Esophagus (tissue), 2 donors: Measurements from ENCODE around the gene PBX1. TPM values are rescaled to one million over a fixed set of nuclear protein-coding genes. Genes with fewer than 3 reads are reported as not detected.

Experiments
- H3K27ac ChIP-seq, 2 donors: one replicate each; pipeline ENCODE4 v1.5.1; 2013; ENCODE audit warnings: low read depth in 2 of 2, mild to moderate bottlenecking in 2 of 2, inconsistent platforms in 1 of 2, low read length in 1 of 2, moderate library complexity in 1 of 2
- H3K27me3 ChIP-seq, 2 donors: one replicate each; pipeline ENCODE4 v1.6.1; 2013; ENCODE audit warnings: low read length in 2 of 2, control low read depth in 1 of 2, mild to moderate bottlenecking in 1 of 2; ENCODE audit not compliant: insufficient read depth in 2 of 2, control insufficient read depth in 1 of 2
- H3K36me3 ChIP-seq, 2 donors: one replicate each; pipeline ENCODE4 v1.6.1; 2013; ENCODE audit warnings: low read length in 1 of 2; ENCODE audit not compliant: control insufficient read depth in 2 of 2, insufficient read depth in 2 of 2
- H3K4me1 ChIP-seq, 2 donors: one replicate each; pipeline ENCODE4 v1.6.1; 2013; ENCODE audit warnings: low read length in 1 of 2; ENCODE audit not compliant: control insufficient read depth in 2 of 2, insufficient read depth in 2 of 2
- H3K4me3 ChIP-seq, 2 donors: one replicate each; pipeline ENCODE4 v1.5.1; 2013; ENCODE audit warnings: low read length in 2 of 2, mild to moderate bottlenecking in 2 of 2, low read depth in 1 of 2, moderate library complexity in 1 of 2
- H3K9me3 ChIP-seq, 2 donors: one replicate each; pipeline ENCODE4 v1.6.1; 2013; ENCODE audit warnings: mild to moderate bottlenecking in 2 of 2, low read depth in 1 of 2, low read length in 1 of 2, moderate library complexity in 1 of 2; ENCODE audit not compliant: control insufficient read depth in 2 of 2, insufficient read depth in 1 of 2
- WGBS, 2 donors: extraction: QIAGEN DNeasy Blood & Tissue Kit; methylation state at CpG; one replicate each; pipeline ENCODE4 v1.1.7; 2013; 5-methylcytosine and 5-hydroxymethylcytosine counted together
- polyA plus RNA-seq, 2 donors: library from polyadenylated mRNA; stranded (reverse); fragments of 200-250 nt; gene quantifications; one replicate each; pipeline ENCODE4 v1.2.3, GENCODE V29; 2013
- donor health status: healthy with polysubstance abuse.
- donor health status: Bipolar disorder and iron deficiency.

Gene PBX1
- polyA plus RNA-seq, 2 donors, result 8.1 to 10.5 TPM

DNA sequence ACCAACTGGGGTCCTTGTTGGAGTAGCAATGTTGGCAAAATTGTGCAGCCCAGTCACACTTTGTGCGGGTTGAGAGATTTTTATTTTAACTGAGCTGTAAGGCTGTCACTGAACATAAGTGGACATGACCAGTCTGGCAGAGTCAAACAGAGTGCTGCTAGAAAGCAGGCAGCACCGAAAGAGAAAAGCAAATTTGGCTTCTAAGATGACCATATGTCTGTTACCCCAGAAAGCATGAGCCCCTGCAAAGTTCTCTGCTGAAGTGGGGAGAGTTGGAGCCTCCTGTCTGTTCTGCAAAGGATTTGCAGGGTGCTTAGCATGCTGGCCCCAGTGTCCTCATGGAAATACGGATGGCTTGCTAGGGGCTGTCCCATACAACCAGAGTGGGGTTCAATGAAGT, 220.4 kb downstream of the PBX1 start:
- no peak overlapping the region for H3K27ac ChIP-seq
- H3K27me3 ChIP-seq, result no peaks in the 10 kb centered on the region
- H3K4me1 ChIP-seq, result peaks cover 8 to 14% of the 10 kb centered on the region in 2 donors
- H3K36me3 ChIP-seq, result no peaks in the 10 kb centered on the region
- no peaks in the 10 kb centered on the region for H3K9me3 ChIP-seq
- 80 to 81% methylated on average over 3 of the region's 3 CpGs for WGBS, 2 donors
- no peak overlapping the region for H3K4me3 ChIP-seq

DNA sequence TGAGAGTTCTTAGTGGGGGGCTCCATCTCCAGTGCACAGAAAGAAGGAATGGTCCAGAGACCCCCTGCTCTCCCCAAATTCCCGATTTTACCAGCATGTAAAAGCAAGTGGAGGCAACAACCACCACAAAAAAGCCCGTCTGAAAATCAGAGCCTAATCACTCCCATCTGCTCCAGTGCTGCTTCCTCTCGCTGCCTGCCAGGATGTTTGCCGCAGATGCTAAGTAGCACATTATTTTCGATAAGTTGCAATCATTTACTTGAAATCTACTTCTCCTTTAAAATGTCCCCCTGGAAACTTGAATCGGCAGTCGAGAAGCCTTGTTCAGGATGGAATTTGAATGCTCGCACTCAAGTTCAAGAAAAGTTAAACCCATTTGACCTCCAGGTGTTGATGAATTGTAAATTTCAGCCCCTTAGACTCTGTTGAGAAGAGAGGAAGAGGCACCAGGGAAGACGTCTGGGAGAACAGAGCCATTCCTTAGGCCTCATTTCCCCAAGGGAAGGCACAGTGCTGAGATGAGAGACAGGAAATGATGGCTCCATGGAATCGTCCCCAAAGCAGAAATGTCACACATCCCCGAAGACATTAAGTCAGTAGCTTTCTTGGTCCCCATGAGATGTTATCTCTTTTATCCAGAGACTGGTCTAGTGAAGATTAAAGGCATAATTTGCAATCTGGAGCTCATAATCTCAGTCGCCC, 221.3 kb downstream of the PBX1 start:
- Histone ChIP-seq H3K9me3 (no peaks in the 10 kb centered on the region), H3K4me1 (peaks cover 8 to 11% of the 10 kb centered on the region in 2 donors), H3K27me3 (no peaks in the 10 kb centered on the region), H3K36me3 (no peaks in the 10 kb centered on the region), H3K4me3 (no peak overlapping the region), H3K27ac (peak overlapping the region; percentile 26 to 65)
- 76 to 77% methylated on average over 12 of the region's 12 CpGs for WGBS, 2 donors

DNA sequence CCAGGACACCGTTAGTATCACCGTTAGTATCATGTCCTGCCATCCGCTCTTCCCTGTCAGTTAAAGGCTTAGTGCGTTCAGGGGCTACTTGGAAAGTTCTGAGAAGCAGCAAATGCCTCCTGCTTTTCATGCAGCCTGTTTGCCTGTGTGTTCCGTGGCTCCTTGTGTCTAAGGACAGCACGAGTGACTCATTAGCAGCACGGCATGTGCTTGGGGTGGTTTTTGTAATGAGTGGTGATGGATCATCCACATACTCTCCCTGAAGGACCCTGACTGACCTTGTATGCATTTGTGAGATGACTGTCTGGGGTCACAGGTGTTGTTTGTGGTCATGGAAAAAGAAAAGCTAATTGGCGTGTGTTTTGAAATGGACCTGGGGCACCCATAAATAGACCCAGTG, 221.9 kb downstream of the PBX1 start:
- H3K36me3 ChIP-seq, result no peaks in the 10 kb centered on the region
- no peaks in the 10 kb centered on the region for H3K9me3 ChIP-seq
- H3K4me3 ChIP-seq, result no peak overlapping the region
- WGBS, 2 donors, result 63 to 68% methylated on average over 8 of the region's 8 CpGs
- H3K27ac ChIP-seq, result peak overlapping the region; percentile 26 to 65
- peaks cover 8 to 17% of the 10 kb centered on the region in 2 donors for H3K4me1 ChIP-seq
- H3K27me3 ChIP-seq, result no peaks in the 10 kb centered on the region

DNA sequence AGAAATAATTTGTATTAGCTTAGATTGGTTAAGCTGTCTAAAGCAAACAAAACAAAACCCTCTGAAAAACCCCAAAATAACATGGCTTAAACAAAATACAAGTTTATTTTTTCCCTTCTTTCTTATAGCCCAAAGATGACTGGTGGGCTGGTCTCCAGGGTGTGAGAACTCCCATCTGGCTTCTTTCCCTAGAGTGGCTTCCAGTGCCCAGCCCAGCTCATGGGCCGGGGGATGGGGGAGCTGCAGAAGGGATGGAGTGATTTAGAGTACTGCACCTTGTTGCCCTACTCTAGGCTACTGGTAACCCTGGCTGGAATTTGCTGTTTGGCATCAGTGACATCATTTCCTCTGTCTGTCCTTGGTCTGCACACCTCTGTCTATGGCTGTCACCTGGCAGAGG, 223.0 kb downstream of the PBX1 start:
- Histone ChIP-seq H3K27me3 (no peaks in the 10 kb centered on the region), H3K36me3 (no peaks in the 10 kb centered on the region), H3K27ac (peak overlapping the region; percentile 23 to 52), H3K4me3 (no peak overlapping the region), H3K9me3 (no peaks in the 10 kb centered on the region), H3K4me1 (peaks cover 8 to 20% of the 10 kb centered on the region in 2 donors)
- WGBS, 2 donors, result 63 to 68% methylated on average over 1 of the region's 1 CpG

DNA sequence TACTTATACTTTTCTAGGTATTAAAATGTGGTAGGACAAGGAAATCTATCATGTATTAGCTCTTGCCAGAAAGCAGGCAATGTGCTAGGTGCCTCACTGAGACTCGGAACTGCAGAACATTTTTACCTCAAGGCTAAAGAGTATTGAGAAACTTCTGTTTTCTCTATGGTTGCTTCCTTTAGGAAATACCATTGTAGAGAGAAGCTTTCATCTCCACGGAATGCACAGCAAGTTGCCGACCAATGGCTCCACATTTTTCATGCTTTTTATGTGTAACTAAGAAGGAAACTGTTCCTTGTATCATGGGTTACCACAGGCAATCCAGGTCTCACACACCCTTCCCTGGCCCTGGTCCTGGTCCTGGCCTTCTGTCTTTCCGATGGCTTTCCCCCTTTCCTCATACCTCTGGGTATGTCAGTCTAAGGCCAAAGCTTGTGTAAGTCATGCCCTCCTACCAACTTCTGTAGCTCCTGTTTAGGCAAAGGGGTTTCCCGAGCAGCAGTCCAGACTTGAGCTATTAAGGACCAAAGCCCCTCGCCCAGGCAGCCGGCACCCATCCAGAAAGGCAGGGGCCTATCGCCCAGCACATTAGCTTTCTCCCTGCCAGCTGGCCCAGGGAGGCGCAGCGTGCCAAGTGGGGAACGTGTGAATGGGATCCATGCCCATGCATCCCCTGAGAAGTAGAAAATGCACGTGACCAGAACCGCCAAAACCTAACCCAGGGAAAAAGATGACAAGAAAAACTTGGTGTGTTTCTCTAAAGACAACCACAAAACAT, 225.0 kb downstream of the PBX1 start:
- peaks cover 8 to 22% of the 10 kb centered on the region in 2 donors for H3K4me1 ChIP-seq
- no peaks in the 10 kb centered on the region for H3K36me3 ChIP-seq
- H3K4me3 ChIP-seq, result no peak overlapping the region
- no peaks in the 10 kb centered on the region for H3K27me3 ChIP-seq
- 51 to 63% methylated on average over 13 of the region's 13 CpGs for WGBS, 2 donors
- peak overlapping the region; percentile 70 to 89 for H3K27ac ChIP-seq
- no peaks in the 10 kb centered on the region for H3K9me3 ChIP-seq

DNA sequence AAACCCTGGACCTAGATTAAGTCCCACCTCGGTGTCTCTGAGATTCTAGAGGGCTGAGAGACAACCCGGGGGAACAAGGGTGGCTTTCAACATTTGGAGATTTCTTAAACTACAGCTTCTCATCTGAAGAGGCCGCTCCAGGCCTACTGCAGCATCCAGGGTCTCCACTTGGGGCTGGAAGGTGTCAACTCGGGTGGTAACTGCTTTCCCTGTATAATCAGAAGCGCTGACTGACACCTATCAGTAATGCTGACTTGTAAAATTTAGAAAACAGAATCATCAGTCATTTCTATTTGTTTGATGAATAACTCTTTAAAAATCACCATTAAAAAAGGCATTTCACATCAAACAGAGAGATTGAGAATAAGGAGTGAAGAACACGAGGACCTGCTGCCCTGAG, 226.0 kb downstream of the PBX1 start:
- 79 to 82% methylated on average over 6 of the region's 6 CpGs for WGBS, 2 donors
- Histone ChIP-seq H3K27ac (peak overlapping the region; percentile 27 to 80), H3K4me3 (no peak overlapping the region), H3K36me3 (no peaks in the 10 kb centered on the region), H3K9me3 (no peaks in the 10 kb centered on the region), H3K27me3 (no peaks in the 10 kb centered on the region), H3K4me1 (peaks cover 8 to 25% of the 10 kb centered on the region in 2 donors)

DNA sequence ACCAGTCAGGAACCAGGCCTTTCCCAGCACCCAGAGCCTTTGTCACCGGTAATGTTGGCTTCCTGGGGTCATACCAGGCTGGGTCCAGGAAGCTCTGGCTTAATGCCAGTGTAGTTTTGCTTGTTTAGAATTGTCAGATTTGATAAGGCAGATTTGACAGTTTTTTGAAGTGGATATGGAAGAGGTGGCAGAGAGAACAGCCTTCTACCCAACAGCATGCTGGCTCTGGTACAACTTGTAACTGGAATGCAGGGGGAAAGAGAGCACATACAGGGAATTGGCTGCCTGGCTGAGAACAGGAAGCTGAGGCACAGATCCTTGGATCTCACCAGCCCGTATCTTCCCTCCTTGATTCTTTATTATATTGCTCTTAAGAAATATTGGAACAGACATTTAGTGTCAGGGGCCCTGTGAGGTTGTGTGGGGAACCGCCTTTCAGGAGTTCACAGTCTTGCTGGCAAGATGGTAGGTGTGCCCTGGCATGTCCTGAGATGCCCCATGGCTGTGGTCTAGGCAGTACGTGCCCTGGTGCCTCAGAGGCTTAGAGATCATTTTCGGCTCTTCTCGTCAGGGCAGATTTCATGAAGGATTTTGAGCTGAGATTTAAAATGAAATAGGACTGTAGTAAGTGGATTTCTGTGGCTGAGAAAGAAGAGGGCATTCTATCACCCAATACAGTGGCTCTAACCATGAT, 227.0 kb downstream of the PBX1 start:
- Histone ChIP-seq H3K9me3 (no peaks in the 10 kb centered on the region), H3K36me3 (no peaks in the 10 kb centered on the region), H3K27ac (peak overlapping the region; percentile 80 to 87), H3K4me3 (no peak overlapping the region), H3K27me3 (no peaks in the 10 kb centered on the region), H3K4me1 (peaks cover 8 to 24% of the 10 kb centered on the region in 2 donors)
- WGBS, 2 donors, result 36 to 47% methylated on average over 6 of the region's 6 CpGs

DNA sequence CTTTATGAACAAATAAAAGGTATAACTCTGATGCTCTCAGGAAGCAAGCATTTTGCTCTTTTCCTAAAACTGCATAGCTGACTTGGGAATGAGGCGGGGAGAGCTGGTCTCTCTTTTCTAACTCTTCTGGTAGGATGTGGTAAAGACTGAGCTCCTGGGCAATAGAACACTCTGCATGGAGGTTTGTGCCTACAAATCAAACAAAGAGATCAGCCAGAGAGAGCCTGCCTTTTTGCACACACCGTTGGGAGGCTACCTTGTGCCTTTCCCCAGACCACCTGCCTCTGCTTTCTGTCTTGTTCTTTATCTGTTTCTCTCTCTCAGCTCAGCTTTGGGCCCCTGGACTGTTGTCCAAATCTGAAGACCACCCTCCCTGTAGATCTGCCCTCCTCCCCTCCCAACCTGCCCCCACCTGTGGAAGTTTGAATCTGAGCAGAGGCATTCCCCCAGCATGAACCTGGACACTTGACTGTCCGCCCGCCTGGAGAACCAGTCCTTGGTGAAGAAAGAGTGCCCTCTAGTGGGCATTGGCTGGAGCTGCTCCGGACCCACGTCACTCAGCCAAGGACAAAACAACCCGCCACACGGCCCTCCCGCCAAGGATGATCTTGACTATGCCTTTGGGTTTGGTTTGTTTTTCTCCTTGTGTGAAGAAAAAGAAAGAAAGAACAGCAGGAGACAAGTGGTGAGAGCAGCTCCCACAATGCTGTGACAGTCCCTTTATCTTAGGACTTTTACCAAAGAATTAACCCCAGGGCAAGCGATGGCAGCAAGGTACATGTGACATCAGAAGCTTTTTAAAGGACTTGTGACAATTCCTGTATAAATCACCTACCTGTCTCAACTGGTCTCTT, 228.2 kb downstream of the PBX1 start:
- H3K4me3 ChIP-seq, result no peak overlapping the region
- WGBS, 2 donors, result 17 to 18% methylated on average over 10 of the region's 10 CpGs
- H3K27me3 ChIP-seq, result no peaks in the 10 kb centered on the region
- H3K27ac ChIP-seq, result peak overlapping the region; percentile 80 to 85
- peaks cover 6 to 22% of the 10 kb centered on the region in 2 donors for H3K4me1 ChIP-seq
- H3K36me3 ChIP-seq, result no peaks in the 10 kb centered on the region
- no peaks in the 10 kb centered on the region for H3K9me3 ChIP-seq

DNA sequence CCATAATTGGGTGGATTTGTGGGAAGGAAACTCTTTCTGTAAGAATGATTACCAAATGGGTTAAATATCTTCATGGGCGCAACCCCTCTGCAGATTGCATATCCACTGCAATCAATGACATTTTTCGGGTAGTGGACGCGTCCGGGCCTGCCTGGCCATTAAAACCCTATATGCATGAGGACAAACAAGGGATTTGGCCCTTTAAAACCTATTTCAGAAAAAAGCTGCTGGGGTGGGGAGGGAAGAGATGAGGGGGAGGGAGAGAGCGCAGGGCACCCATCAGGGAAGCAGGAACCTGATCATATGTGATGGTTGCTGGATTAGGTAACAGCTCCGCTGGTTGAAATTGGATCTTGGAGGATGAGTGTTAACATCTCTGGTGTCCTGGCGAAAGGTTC, 228.8 kb downstream of the PBX1 start:
- no peak overlapping the region for H3K4me3 ChIP-seq
- H3K27ac ChIP-seq, result peak overlapping the region; percentile 65 to 71
- H3K4me1 ChIP-seq, result peaks cover 6 to 21% of the 10 kb centered on the region in 2 donors
- H3K9me3 ChIP-seq, result no peaks in the 10 kb centered on the region
- H3K27me3 ChIP-seq, result no peaks in the 10 kb centered on the region
- no peaks in the 10 kb centered on the region for H3K36me3 ChIP-seq
- WGBS, 2 donors, result 44% methylated on average over 8 of the region's 8 CpGs
